Activated CD8-positive, alpha-beta memory T cell treated with anti-CD3 and anti-CD28 coated beads, Interleukin-2, amount 50 U/mL, for 24 hours (primary cell): Measurements from ENCODE around the gene PAX8.

ENCODE experiments used
- DNase-seq: peaks from one replicate; pipeline ENCODE4 v3.0.0-alpha.2; 2020; ENCODE audit errors: extremely low read depth

PAX8 gene

DNA sequence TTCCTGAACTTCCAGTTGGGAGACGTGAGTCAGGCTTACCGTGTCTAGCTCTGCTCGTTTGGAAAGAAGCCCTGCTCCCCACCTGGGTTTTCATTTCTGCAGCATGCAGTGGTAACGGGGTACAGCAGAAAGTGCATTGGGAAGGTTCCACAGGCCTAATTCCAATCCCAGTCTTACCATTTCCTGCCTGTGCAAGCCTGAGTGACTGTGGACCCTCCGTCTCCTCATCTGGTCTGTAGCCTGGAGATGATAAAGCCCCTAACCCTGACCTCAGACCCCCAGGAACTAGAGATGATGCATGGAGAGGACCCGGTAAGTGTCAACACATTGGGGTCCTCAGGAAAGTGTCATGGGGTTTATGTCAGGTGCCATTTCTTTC, 110.8 kb downstream of the PAX8 start:
- no peak for DNase-seq

DNA sequence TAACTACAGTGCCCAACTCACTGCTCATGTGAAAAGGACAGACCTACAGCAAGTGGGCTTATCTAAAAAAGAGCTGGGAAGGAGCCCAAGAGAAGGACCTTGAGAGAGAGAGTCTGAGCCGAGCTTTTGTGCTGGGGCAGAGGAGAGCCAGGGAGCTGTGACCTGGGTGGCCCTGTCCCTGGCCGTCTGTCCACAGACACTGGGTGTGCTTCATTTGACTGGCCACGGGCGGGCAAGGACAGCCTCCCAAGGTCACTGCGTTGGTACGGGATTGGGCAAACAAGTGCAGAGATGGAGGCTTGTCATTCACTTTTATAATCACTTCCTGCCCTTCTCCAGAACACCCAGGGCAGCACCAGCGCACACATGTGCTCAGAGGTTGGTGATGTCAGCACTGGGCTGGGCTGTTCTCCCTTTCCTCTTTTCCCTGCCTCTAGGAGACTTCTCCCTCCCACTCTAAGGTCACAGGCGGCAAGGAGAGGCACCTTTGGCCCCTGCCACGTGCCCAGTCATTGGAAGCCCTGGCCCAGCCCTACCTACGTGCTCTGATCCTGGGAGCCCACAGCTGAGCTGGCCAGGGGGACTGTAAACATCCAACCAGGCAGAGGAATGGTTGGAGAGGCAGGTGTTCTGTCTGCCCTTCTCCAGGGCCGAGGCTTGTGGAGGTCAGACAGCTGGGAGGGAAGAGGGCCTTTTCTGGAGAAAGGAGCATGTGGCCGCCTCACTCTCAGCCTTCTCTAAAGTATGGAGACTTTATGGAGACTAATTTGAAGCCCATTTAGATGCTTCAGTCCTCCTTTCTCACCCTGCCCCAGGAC, 111.4 kb downstream of the PAX8 start:
- DNase-seq: no peak

DNA sequence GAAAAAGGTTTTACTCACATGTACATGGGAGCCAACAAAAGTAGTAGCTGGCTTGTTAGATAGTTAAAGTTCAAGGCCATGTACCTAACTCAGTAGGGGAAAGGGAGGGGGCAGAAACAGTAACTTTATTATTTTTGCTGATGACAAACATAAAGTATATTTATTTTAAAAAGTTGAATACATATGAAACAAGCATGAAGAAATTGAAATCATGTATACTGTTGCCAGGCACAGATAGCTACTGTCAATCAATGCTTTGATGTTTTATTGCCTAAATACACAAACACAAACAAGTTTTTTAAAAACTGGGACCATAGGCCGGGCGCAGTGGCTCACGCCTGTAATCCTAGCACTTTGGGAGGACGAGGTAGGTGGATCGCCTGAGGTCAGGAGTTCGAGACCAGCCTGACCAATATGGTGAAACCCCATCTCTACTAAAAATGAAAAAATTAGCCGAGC, 112.5 kb downstream of the PAX8 start:
- no peak for DNase-seq
